Liver (tissue), 3 donors: ENCODE results near the gene HUNK.
"Not testable (repeated sequence)": the region's sequence is repeated elsewhere in the genome, so short reads cannot be mapped to it uniquely, and the experiment has no call there.

Experiments used
- CTCF ChIP-seq: fragments of 150-350 bp; IDR thresholded peaks from 2 replicates; pipeline ENCODE4 v1.5.1; 2017; ENCODE audit warnings: improper control_type of control experiment, low read depth, low read length; ENCODE audit not compliant: missing input control
- RAD21 ChIP-seq, 2 donors: IDR thresholded peaks; 2 replicates each; pipeline ENCODE4 v1.6.1; 2016; ENCODE audit warnings: antibody characterized with exemption in 2 of 2, mild to moderate bottlenecking in 2 of 2
- REST ChIP-seq: IDR thresholded peaks from 2 replicates; pipeline ENCODE4 v1.6.1; 2016; ENCODE audit warnings: antibody characterized with exemption, mild to moderate bottlenecking
- SP1 ChIP-seq: IDR thresholded peaks from 2 replicates; pipeline ENCODE4 v1.6.1; 2018; ENCODE audit warnings: antibody characterized with exemption, mild to moderate bottlenecking
- YY1 ChIP-seq: IDR thresholded peaks from 2 replicates; pipeline ENCODE4 v1.6.1; 2016; ENCODE audit warnings: antibody characterized with exemption, mild to moderate bottlenecking
- donor health status: healthy.
- donor health status: healthy.

- TF ChIP-seq CTCF; SP1; RAD21 (IDR thresholded peaks at IDR 0.05); YY1; REST: not testable (repeated sequence)
These were observed 165.9 kb downstream of the HUNK start for GRCh38 chr21:32038751-32039150.
